Neural crest cell (in vitro differentiated cells): ENCODE data around the gene EPO. TPM values are rescaled to one million over a fixed set of nuclear protein-coding genes. Genes with fewer than 3 reads are reported as not detected.
A peak's percentile ranks its signal among the peaks of the same experiment; 100 is the strongest.

Experiments
- DNase-seq: peaks from one replicate; pipeline ENCODE4 v3.0.0; 2021; ENCODE audit warnings: low read depth, mixed read lengths, low spot score
- H3K27ac Mint-ChIP-seq: one replicate; pipeline ENCODE4 v1.8.0; 2021; ENCODE audit warnings: mild to moderate bottlenecking, mixed read lengths; ENCODE audit not compliant: unreplicated experiment
- H3K27me3 Mint-ChIP-seq: 2 replicates; pipeline ENCODE4 v1.8.0; 2021; ENCODE audit warnings: low read depth, mild to moderate bottlenecking, mixed read lengths
- H3K36me3 Mint-ChIP-seq: 2 replicates; pipeline ENCODE4 v1.8.0; 2021; ENCODE audit warnings: low read depth, mild to moderate bottlenecking, mixed read lengths
- H3K4me1 Mint-ChIP-seq: 2 replicates; pipeline ENCODE4 v1.8.0; 2021; ENCODE audit warnings: mixed read lengths
- H3K4me3 Mint-ChIP-seq: one replicate; pipeline ENCODE4 v1.8.0; 2021; ENCODE audit warnings: mild to moderate bottlenecking, mixed read lengths
- H3K9me3 Mint-ChIP-seq: 2 replicates; pipeline ENCODE4 v1.8.0; 2021; ENCODE audit warnings: mixed read lengths
- total RNA-seq: library from RNA; stranded (reverse); gene quantifications from 2 replicates; pipeline ENCODE4 v1.2.1, GENCODE V29; 2021
- TF ChIP-seq, protein P1 (sequence below): fragments of 200-600 bp; sonication (generic); conservative IDR thresholded peaks from 2 replicates; pipeline ENCODE4 v1.5.0; 2021; ENCODE audit warnings: antibody characterized with exemption, mild to moderate bottlenecking

The EPO gene
- total RNA-seq, 1 donor from 2014 or later = 0.30 TPM

DNA sequence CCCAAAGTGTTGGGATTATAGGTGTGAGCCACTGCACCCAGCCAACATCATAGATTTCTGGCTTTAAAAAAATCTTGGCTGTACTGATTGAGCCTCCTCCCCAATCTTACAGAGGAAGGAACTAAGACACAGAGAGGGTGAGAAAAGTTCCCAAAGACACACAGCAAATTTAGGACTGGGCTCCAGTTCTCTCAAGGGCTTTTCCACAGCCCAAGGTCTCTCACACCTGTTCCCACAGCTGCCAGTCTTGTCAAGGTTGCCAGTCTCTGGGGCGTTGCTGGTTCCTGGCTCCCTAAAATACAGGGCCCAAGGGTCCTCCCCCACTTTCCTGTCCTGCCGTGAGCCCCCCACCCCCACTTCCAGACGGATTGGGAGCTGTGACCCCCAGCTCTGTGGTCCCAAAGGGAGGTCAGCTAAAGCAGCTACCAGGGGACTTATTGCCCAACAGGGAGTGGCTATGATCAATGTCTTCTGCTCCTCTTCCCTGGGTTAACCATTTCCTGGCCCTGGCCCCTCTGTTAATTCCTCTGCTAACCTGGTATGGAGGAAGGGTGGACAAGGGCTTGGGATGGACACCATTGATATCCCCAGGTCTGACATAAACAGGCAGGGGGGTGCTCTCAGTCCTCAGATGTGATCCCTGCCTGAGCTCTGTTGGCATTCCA, 10.0 kb downstream of the EPO start:
- peaks cover 50% of the 10 kb centered on the region for H3K27me3 Mint-ChIP-seq
- no peak overlapping the region for H3K4me3 Mint-ChIP-seq
- H3K36me3 Mint-ChIP-seq = no peaks in the 10 kb centered on the region
- no peaks in the 10 kb centered on the region for H3K4me1 Mint-ChIP-seq
- no peak for DNase-seq
- TF ChIP-seq, protein P1, sequence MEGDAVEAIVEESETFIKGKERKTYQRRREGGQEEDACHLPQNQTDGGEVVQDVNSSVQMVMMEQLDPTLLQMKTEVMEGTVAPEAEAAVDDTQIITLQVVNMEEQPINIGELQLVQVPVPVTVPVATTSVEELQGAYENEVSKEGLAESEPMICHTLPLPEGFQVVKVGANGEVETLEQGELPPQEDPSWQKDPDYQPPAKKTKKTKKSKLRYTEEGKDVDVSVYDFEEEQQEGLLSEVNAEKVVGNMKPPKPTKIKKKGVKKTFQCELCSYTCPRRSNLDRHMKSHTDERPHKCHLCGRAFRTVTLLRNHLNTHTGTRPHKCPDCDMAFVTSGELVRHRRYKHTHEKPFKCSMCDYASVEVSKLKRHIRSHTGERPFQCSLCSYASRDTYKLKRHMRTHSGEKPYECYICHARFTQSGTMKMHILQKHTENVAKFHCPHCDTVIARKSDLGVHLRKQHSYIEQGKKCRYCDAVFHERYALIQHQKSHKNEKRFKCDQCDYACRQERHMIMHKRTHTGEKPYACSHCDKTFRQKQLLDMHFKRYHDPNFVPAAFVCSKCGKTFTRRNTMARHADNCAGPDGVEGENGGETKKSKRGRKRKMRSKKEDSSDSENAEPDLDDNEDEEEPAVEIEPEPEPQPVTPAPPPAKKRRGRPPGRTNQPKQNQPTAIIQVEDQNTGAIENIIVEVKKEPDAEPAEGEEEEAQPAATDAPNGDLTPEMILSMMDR = no peak
- no peak overlapping the region for H3K27ac Mint-ChIP-seq
- no peaks in the 10 kb centered on the region for H3K9me3 Mint-ChIP-seq

DNA sequence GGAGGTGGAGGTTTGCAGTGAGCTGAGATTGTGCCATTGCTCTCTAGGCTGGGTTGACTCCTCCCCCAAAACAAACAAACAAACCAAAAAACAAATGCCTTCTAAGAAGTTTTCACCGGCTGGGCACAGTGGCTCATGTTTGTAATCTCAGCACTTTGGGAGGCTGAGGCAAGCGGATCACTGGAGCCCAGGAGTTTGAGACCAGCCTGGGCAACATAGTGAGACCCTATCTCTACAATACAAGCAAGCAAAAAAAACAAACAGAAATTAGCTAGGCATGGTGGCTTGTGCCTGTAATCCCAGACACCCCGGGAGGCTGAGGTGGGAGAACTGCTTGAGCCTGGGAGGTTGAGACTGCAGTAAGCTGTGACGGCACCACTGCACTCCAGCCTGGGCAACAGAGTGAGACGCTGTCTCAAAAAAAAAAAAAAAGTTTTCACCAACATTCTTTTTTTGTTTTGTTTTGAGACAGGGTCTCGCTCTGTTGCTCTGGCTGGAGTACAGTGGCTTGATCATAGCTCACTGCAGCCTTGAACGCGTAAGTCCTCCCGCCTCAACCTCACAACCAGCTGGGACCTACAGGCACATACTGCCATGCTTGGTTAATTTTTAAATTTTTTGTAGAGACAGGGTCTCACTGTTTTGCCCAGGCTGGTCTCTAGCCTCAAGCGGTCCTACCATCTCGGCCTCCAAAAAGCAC, 11.8 kb downstream of the EPO start:
- DNase-seq = no peak
- TF ChIP-seq, protein P1 = no peak
- Mint-ChIP-seq H3K4me3 (no peak overlapping the region), H3K9me3 (no peaks in the 10 kb centered on the region), H3K36me3 (no peaks in the 10 kb centered on the region), H3K27ac (no peak overlapping the region), H3K27me3 (peaks cover 38% of the 10 kb centered on the region), H3K4me1 (no peaks in the 10 kb centered on the region)

DNA sequence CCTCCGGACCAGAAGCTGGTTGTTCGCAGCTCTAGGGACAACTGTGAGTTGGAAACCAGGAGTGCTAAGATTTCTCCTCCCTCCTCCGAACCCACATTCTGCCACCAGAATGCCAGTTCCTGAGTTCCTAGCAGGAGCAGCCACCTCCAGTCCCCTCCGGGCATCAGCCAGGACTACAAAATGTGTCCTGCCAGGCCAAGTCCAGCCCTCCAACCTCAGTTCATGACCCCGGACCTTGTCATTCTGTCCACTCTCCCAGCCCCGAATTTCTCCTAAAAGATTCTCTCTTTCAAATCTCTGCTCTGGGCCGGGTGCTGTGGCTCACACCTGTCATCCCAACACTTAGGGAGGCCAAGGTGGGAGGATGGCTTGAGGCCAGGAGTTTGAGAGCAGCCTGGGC, 15.5 kb downstream of the EPO start:
- Mint-ChIP-seq H3K27me3 (peaks cover 10% of the 10 kb centered on the region), H3K9me3 (no peaks in the 10 kb centered on the region), H3K4me1 (no peaks in the 10 kb centered on the region), H3K36me3 (no peaks in the 10 kb centered on the region), H3K4me3 (no peak overlapping the region), H3K27ac (no peak overlapping the region)
- DNase-seq = no peak
- TF ChIP-seq, protein P1 = no peak

DNA sequence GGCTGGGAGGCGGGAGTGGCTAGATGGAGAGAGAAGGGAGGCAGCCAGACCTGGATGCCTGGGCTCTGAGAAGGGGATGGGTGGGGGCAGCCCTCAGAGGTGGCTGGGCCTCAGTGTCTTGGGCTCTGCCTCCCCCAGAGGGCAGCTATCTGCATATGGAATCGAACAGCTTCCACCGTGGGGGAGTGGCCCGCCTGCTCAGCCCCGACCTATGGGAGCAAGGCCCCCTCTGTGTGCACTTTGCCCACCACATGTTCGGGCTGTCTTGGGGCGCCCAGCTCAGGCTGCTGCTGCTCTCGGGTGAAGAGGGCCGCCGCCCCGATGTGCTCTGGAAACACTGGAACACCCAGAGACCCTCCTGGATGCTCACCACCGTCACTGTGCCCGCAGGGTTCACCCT, 16.4 kb downstream of the EPO start:
- peaks cover 6% of the 10 kb centered on the region for H3K27me3 Mint-ChIP-seq
- TF ChIP-seq, protein P1 = no peak
- no peaks in the 10 kb centered on the region for H3K4me1 Mint-ChIP-seq
- no peak overlapping the region for H3K27ac Mint-ChIP-seq
- H3K36me3 Mint-ChIP-seq = no peaks in the 10 kb centered on the region
- DNase-seq = no peak
- no peak overlapping the region for H3K4me3 Mint-ChIP-seq
- no peaks in the 10 kb centered on the region for H3K9me3 Mint-ChIP-seq

DNA sequence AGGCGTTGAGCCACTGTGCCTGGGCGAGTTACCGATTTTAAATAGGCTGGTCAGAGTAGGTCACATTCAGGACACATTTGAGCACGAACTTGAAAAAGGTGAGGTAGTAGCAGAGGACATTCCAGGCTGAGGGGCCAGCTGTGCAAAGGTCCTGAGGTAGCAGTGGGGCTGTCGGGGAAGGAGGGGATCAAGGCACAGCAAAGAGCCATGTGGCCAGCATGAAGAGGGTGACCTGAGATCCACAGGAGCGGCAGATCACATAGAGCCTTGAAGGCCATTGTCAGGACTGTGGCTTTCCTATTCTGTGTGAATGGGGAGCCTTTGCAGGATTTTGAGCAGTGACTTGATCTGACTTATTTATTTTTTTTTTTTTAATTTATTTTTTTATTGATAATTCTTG, 19.7 kb downstream of the EPO start:
- Mint-ChIP-seq H3K36me3 (peaks cover 3% of the 10 kb centered on the region), H3K9me3 (peaks cover 3% of the 10 kb centered on the region), H3K4me1 (no peaks in the 10 kb centered on the region), H3K4me3 (no peak overlapping the region), H3K27me3 (peaks cover 3% of the 10 kb centered on the region), H3K27ac (peak overlapping the region; percentile 8)
- TF ChIP-seq, protein P1 = no peak
- no peak for DNase-seq
